Measurements from ENCODE around the gene MMADHC. TPM values are rescaled to one million over a fixed set of nuclear protein-coding genes. Genes with fewer than 3 reads are reported as not detected.
A peak's percentile ranks its signal among the peaks of the same experiment; 100 is the strongest.

The MMADHC gene
- 80.0 and 83.9 TPM in 2 replicates for total RNA-seq
- long read RNA-seq, transcript MMADHC-201 (8 exons, 1,436 nt) = major isoform, 140 of 159 reads
- long read RNA-seq, transcript MMADHC-203 (7 exons, 1,726 nt) = minor isoform, 10 of 159 reads
- long read RNA-seq, partial matches to known transcripts = 4 of 159 reads
- long read RNA-seq, other reads (novel, unspliced or antisense) = 5 of 159 reads

DNA sequence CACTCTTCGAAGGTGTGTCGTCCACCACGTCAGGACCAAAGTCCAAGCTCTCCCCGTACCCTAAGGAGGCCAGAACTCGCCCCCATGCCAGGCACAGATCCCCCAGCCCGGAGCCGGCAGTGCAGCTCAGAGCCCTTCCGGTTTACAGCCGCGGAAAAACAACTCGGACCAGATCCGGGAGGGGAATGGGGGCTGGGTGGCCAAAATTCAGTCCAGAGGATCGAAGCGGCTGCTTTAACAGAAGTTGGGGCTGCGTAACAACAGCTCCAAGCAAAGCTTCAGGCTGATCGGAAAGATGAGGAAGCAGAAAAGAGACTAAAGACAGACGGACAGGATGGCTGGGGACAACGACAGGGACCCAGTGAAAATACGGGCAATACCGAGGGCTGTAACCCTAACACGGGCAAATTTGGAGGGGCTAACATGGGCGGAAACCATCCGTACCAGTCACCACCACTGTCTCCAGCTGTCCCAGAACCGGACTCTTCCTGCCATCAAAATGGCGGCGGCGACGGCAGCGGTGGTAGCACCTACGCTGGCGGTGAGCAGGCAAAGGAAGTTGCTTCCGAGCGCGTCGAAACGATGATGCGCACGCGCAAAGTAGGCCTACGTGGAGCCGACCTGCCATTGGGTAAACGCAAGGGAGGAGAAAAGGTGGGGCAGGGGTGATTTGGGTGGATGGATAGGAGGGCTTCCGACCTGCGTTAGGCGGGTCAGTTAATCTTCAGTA lies at the start of gene MMADHC:
Gene MMADHC (minus strand): TSS at position 556 of the 730 bp plus-strand sequence. CDS start 678 bp downstream, outside the sequence.
- Mint-ChIP-seq H3K4me3 (ENCODE audit: low read depth) (peak within 1 kb of the TSS; percentile 89), H3K36me3 (ENCODE audit: insufficient read depth) (peaks cover 12% of the 10 kb centered on the region), H3K4me1 (ENCODE audit: low read depth) (peaks cover 20% of the 10 kb centered on the region), H3K27me3 (no peaks in the 10 kb centered on the region), H3K27ac (peak within 1 kb of the TSS; percentile 98), H3K9me3 (ENCODE audit: low read depth) (no peaks in the 10 kb centered on the region)
- DNase-seq (ENCODE audit: low spot score, unreplicated experiment) = peak; percentile 80
- TF ChIP-seq, protein P1, sequence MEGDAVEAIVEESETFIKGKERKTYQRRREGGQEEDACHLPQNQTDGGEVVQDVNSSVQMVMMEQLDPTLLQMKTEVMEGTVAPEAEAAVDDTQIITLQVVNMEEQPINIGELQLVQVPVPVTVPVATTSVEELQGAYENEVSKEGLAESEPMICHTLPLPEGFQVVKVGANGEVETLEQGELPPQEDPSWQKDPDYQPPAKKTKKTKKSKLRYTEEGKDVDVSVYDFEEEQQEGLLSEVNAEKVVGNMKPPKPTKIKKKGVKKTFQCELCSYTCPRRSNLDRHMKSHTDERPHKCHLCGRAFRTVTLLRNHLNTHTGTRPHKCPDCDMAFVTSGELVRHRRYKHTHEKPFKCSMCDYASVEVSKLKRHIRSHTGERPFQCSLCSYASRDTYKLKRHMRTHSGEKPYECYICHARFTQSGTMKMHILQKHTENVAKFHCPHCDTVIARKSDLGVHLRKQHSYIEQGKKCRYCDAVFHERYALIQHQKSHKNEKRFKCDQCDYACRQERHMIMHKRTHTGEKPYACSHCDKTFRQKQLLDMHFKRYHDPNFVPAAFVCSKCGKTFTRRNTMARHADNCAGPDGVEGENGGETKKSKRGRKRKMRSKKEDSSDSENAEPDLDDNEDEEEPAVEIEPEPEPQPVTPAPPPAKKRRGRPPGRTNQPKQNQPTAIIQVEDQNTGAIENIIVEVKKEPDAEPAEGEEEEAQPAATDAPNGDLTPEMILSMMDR (IDR thresholded peaks at IDR 0.05; ENCODE audit: unreplicated experiment) = no peak

DNA sequence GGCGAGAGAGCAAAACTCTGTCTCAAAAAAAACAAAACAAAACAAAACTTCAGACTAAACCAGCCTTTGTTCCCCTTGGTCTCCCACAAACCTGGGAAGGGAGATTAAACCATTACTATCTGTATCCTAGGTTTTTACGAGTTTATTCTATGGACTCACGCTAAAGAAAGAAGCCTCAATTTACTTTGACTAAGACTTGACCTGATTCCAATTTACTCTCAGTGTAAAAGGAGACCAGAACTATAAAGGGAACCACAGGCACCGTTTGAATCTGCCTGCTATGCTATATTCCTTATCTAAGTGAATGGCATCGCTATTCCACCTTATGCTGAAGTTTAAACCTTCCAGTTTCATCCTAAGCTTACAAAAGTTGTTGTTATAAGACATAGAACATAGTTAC lies 46.5 kb upstream of the MMADHC start:
- no peak overlapping the region for H3K4me3 Mint-ChIP-seq (ENCODE audit: low read depth)
- peaks cover 2% of the 10 kb centered on the region for H3K4me1 Mint-ChIP-seq (ENCODE audit: low read depth)
- DNase-seq (ENCODE audit: low spot score, unreplicated experiment) = no peak
- no peaks in the 10 kb centered on the region for H3K27me3 Mint-ChIP-seq
- no peak overlapping the region for H3K27ac Mint-ChIP-seq
- peaks cover 3% of the 10 kb centered on the region for H3K9me3 Mint-ChIP-seq (ENCODE audit: low read depth)
- H3K36me3 Mint-ChIP-seq (ENCODE audit: insufficient read depth) = peaks cover 6% of the 10 kb centered on the region
- TF ChIP-seq, protein P1 (IDR thresholded peaks at IDR 0.05; ENCODE audit: unreplicated experiment) = no peak

DNA sequence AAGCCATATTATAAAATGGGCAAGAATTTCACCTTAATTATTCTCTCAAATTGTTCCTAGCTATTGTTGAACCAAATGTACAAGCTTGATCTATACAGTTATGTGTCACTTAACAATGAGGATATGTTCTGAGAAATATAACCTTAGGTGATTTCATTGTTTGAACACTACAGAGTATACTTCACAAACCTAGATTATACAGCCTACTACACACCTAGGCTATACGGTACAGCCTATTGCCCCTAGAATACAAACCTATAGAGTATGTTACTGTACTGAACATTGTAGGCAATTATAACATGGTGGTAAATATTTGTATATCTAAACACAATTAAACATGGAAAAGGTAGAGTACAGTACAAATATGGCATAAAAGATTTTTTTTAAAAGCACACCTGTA lies 42.9 kb upstream of the MMADHC start:
- no peak for DNase-seq (ENCODE audit: low spot score, unreplicated experiment)
- no peak overlapping the region for H3K4me3 Mint-ChIP-seq (ENCODE audit: low read depth)
- H3K27me3 Mint-ChIP-seq = no peaks in the 10 kb centered on the region
- no peaks in the 10 kb centered on the region for H3K9me3 Mint-ChIP-seq (ENCODE audit: low read depth)
- peaks cover 1% of the 10 kb centered on the region for H3K36me3 Mint-ChIP-seq (ENCODE audit: insufficient read depth)
- H3K4me1 Mint-ChIP-seq (ENCODE audit: low read depth) = peaks cover 2% of the 10 kb centered on the region
- no peak overlapping the region for H3K27ac Mint-ChIP-seq
- TF ChIP-seq, protein P1 (IDR thresholded peaks at IDR 0.05; ENCODE audit: unreplicated experiment) = no peak

DNA sequence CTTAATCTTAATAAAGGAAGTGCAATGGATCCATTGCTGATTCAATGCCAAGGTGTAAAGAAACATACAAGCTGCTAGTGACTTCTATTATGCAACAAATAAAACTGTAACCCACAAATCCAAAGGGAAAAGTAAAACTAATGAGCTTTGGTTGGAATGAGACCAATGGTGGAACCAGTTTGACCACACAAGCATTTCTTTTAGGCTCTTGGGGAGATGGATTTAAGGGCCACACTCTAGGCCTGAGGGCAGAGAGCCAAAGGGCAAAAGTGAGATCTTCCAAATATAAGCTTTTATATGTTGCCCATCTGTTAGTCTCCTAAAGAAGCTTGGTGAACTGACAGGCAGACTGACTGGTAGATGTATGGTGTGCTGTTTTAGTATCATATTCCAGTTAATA lies 41.5 kb upstream of the MMADHC start:
- H3K4me1 Mint-ChIP-seq (ENCODE audit: low read depth) = peaks cover 13% of the 10 kb centered on the region
- no peaks in the 10 kb centered on the region for H3K9me3 Mint-ChIP-seq (ENCODE audit: low read depth)
- H3K27me3 Mint-ChIP-seq = no peaks in the 10 kb centered on the region
- TF ChIP-seq, protein P1 (IDR thresholded peaks at IDR 0.05; ENCODE audit: unreplicated experiment) = no peak
- no peak overlapping the region for H3K27ac Mint-ChIP-seq
- H3K36me3 Mint-ChIP-seq (ENCODE audit: insufficient read depth) = peaks cover 1% of the 10 kb centered on the region
- no peak overlapping the region for H3K4me3 Mint-ChIP-seq (ENCODE audit: low read depth)
- DNase-seq (ENCODE audit: low spot score, unreplicated experiment) = no peak

DNA sequence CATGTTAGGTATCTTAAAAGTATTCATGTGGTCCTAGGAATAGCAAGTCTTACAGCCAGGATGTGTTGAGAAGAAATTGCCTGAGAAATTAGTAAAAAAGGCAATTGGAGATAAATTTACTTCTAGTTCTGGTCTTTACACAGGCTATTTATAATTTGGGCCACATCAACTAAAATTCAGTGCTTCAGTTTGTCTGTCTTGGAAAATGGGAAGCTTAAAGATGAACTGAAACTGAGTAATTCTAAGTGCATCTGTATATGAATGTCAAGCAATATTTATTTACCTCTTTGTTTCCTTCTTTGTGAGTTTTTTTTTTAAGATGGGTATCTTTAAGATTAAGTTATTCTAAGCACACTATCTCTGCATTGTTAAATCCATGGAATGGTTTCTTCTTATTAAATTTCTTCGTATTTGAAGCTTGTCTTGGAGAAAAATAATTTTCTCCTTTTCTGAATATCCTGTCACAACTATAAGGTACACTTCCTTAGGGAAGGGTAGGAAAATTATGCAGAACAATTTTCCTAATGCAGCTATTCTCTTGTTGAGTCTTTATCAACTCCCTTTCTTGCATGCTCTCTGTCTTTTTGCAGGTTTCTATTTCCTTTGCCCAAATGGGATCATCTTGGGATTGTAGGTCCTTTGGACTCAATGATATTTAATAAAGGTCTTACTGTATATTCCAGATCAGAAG lies 39.7 kb upstream of the MMADHC start:
- Mint-ChIP-seq H3K4me1 (ENCODE audit: low read depth) (peaks cover 11% of the 10 kb centered on the region), H3K27me3 (no peaks in the 10 kb centered on the region), H3K4me3 (ENCODE audit: low read depth) (no peak overlapping the region), H3K36me3 (ENCODE audit: insufficient read depth) (no peaks in the 10 kb centered on the region), H3K27ac (no peak overlapping the region), H3K9me3 (ENCODE audit: low read depth) (no peaks in the 10 kb centered on the region)
- no peak for DNase-seq (ENCODE audit: low spot score, unreplicated experiment)
- TF ChIP-seq, protein P1 (IDR thresholded peaks at IDR 0.05; ENCODE audit: unreplicated experiment) = no peak

All from progenitor cell of endocrine pancreas (in vitro differentiated cells).